Mucosa of descending colon (tissue), 3 donors: ENCODE measurements around the gene SLMAP. TPM values are rescaled to one million over a fixed set of nuclear protein-coding genes. Genes with fewer than 3 reads are reported as not detected.

ENCODE experiments used
- ATAC-seq: fragments of 200-7000 bp; cut with Tn5 transposase; one replicate; pipeline ENCODE4 v1.9.1; 2020; ENCODE audit warnings: mild to moderate bottlenecking, moderate library complexity
- DNase-seq, 3 donors: peaks; one replicate each; pipeline ENCODE4 v3.0.0-alpha.2; 2020
- H3K36me3 ChIP-seq: fragments of 200-600 bp; one replicate; pipeline ENCODE4 v1.8.0; 2021; ENCODE audit warnings: low read depth, mild to moderate bottlenecking
- H3K4me1 ChIP-seq: fragments of 200-600 bp; one replicate; pipeline ENCODE4 v1.8.0; 2021; ENCODE audit warnings: low read depth, mild to moderate bottlenecking
- H3K4me3 ChIP-seq: fragments of 200-600 bp; one replicate; pipeline ENCODE4 v1.8.0; 2021; ENCODE audit warnings: mild to moderate bottlenecking
- H3K9me3 ChIP-seq: fragments of 200-600 bp; one replicate; pipeline ENCODE4 v1.8.0; 2021; ENCODE audit warnings: mild to moderate bottlenecking
- CTCF ChIP-seq: fragments of 200-600 bp; IDR thresholded peaks from one replicate; pipeline ENCODE4 v1.8.0; 2022; ENCODE audit warnings: antibody characterized with exemption, mild to moderate bottlenecking
- intact Hi-C, 2 donors: fragments of 100-400 bp; cut with DNase I in 1 of 2; cut with micrococcal nuclease in 1 of 2; formaldehyde crosslinking; loops; one replicate each; pipeline versions ENCODE4 v1.11.0 to v1.11.1; 2022; cut with DNase I, micrococcal nuclease
- total RNA-seq, 3 donors: library from RNA; stranded (reverse); fragmentation: NEBNext Ultra II Directional in 2 of 3; extraction: Animal tissue kit (Norgen Biotek cat#: 25700) in 2 of 3; gene quantifications; one replicate each; pipeline versions ENCODE4 v1.2.1 to v1.2.4, GENCODE V29; 2021 to 2023
- donor health status: DM: no; HTN: no; CAD: no; lungs with moderate emphysema.
- donor health status: DM: no; HTN: no; CAD: no.
- donor health status: DM: no; HTN: yes; CAD: no.

The SLMAP gene
- total RNA-seq, 3 donors from 2014 or later, result 73.8 to 298 (median 83.8) TPM

GRCh38 chr3:57758686-57759085 is 2.6 kb downstream of the SLMAP start:
- H3K36me3 ChIP-seq, result peaks cover 3% of the 10 kb centered on the region
- no peak for ATAC-seq
- intact Hi-C loops, result no loop called here
- DNase-seq, result no peak
- H3K9me3 ChIP-seq, result no peaks in the 10 kb centered on the region
- no peak for TF ChIP-seq CTCF
- no peak overlapping the region for H3K4me3 ChIP-seq
- H3K4me1 ChIP-seq, result peaks cover 23% of the 10 kb centered on the region

GRCh38 chr3:57764794-57765193 is 8.7 kb downstream of the SLMAP start:
- TF ChIP-seq CTCF, result no peak
- peaks cover 5% of the 10 kb centered on the region for H3K4me1 ChIP-seq
- ATAC-seq (no peak), DNase-seq (no peak)
- no peaks in the 10 kb centered on the region for H3K36me3 ChIP-seq
- H3K9me3 ChIP-seq, result no peaks in the 10 kb centered on the region
- no peak overlapping the region for H3K4me3 ChIP-seq
- intact Hi-C loops, result no loop called here

- intact Hi-C loops, result no loop called here
- ATAC-seq, result no peak
Observed at GRCh38 chr3:57768595-57768994, 12.5 kb downstream of the SLMAP start.

GRCh38 chr3:57770009-57770827 is 14.1 kb downstream of the SLMAP start:
- no peaks in the 10 kb centered on the region for H3K36me3 ChIP-seq
- no peak for DNase-seq
- no peaks in the 10 kb centered on the region for H3K4me1 ChIP-seq
- no peak overlapping the region for H3K4me3 ChIP-seq
- intact Hi-C loops, result no loop called here
- no peak for ATAC-seq
- no peaks in the 10 kb centered on the region for H3K9me3 ChIP-seq
- TF ChIP-seq CTCF, result no peak

More at GRCh38 chr3:57768595-57768994, 12.5 kb downstream of the SLMAP start:
- no peak overlapping the region for H3K4me3 ChIP-seq
- no peaks in the 10 kb centered on the region for H3K9me3 ChIP-seq
- no peaks in the 10 kb centered on the region for H3K36me3 ChIP-seq
- H3K4me1 ChIP-seq, result peaks cover 5% of the 10 kb centered on the region
- DNase-seq, result no peak
- no peak for TF ChIP-seq CTCF

GRCh38 chr3:57772251-57772650 is 16.1 kb downstream of the SLMAP start:
- no peak for DNase-seq
- intact Hi-C loops, result no loop called here
- TF ChIP-seq CTCF, result no peak
- ATAC-seq, result no peak
- no peaks in the 10 kb centered on the region for H3K36me3 ChIP-seq
- H3K4me3 ChIP-seq, result no peak overlapping the region
- no peaks in the 10 kb centered on the region for H3K9me3 ChIP-seq
- no peaks in the 10 kb centered on the region for H3K4me1 ChIP-seq
